ENCODE results near the gene RAD51B.

RAD51B gene

GRCh38 chr14:68552602-68553001 lies 733.0 kb downstream of the RAD51B start:
- Histone ChIP-seq H3K9ac (ENCODE audit: low read depth, low read length) (no peak overlapping the region), H3K4me3 (ENCODE audit: low read length) (no peak overlapping the region), H3K4me1 (ENCODE audit: insufficient read depth, low read length) (peaks cover 40% of the 10 kb centered on the region), H3K27ac (ENCODE audit: low read depth, low read length) (no peak overlapping the region), H3K36me3 (ENCODE audit: insufficient read depth, low read length) (no peaks in the 10 kb centered on the region), H3K27me3 (ENCODE audit: insufficient read depth, low read length) (no peaks in the 10 kb centered on the region), H3K9me3 (ENCODE audit: insufficient read depth, low read depth, low read length) (no peaks in the 10 kb centered on the region)
- 82% methylated on average over 2 of the region's 2 CpGs for WGBS

- Histone ChIP-seq H3K27ac (ENCODE audit: low read depth, low read length) (no peak overlapping the region), H3K36me3 (ENCODE audit: insufficient read depth, low read length) (no peaks in the 10 kb centered on the region), H3K9ac (ENCODE audit: low read depth, low read length) (no peak overlapping the region), H3K9me3 (ENCODE audit: insufficient read depth, low read depth, low read length) (no peaks in the 10 kb centered on the region), H3K4me1 (ENCODE audit: insufficient read depth, low read length) (peaks cover 32% of the 10 kb centered on the region), H3K27me3 (ENCODE audit: insufficient read depth, low read length) (no peaks in the 10 kb centered on the region), H3K4me3 (ENCODE audit: low read length) (no peak overlapping the region)
- 90% methylated on average over 3 of the region's 3 CpGs for WGBS
Observed at GRCh38 chr14:68553311-68553710, 733.7 kb downstream of the RAD51B start.

- Histone ChIP-seq H3K36me3 (ENCODE audit: insufficient read depth, low read length) (no peaks in the 10 kb centered on the region), H3K9ac (ENCODE audit: low read depth, low read length) (no peak overlapping the region), H3K4me1 (ENCODE audit: insufficient read depth, low read length) (peaks cover 24% of the 10 kb centered on the region), H3K4me3 (ENCODE audit: low read length) (no peak overlapping the region), H3K27me3 (ENCODE audit: insufficient read depth, low read length) (no peaks in the 10 kb centered on the region), H3K9me3 (ENCODE audit: insufficient read depth, low read depth, low read length) (no peaks in the 10 kb centered on the region), H3K27ac (ENCODE audit: low read depth, low read length) (no peak overlapping the region)
- 75% methylated on average over 4 of the region's 4 CpGs for WGBS
Observed at GRCh38 chr14:68554231-68554630, 734.7 kb downstream of the RAD51B start.

- H3K9me3 ChIP-seq (ENCODE audit: insufficient read depth, low read depth, low read length), result no peaks in the 10 kb centered on the region
- no peak overlapping the region for H3K9ac ChIP-seq (ENCODE audit: low read depth, low read length)
- H3K27me3 ChIP-seq (ENCODE audit: insufficient read depth, low read length), result no peaks in the 10 kb centered on the region
- 96% methylated on average over 4 of the region's 4 CpGs for WGBS
- no peak overlapping the region for H3K27ac ChIP-seq (ENCODE audit: low read depth, low read length)
- peaks cover 9% of the 10 kb centered on the region for H3K4me1 ChIP-seq (ENCODE audit: insufficient read depth, low read length)
- no peaks in the 10 kb centered on the region for H3K36me3 ChIP-seq (ENCODE audit: insufficient read depth, low read length)
- H3K4me3 ChIP-seq (ENCODE audit: low read length), result no peak overlapping the region
Observed at GRCh38 chr14:68556253-68556652, 736.7 kb downstream of the RAD51B start.

- 70% methylated on average over 2 of the region's 2 CpGs for WGBS
- Histone ChIP-seq H3K4me3 (ENCODE audit: low read length) (no peak overlapping the region), H3K9ac (ENCODE audit: low read depth, low read length) (no peak overlapping the region), H3K36me3 (ENCODE audit: insufficient read depth, low read length) (no peaks in the 10 kb centered on the region), H3K27me3 (ENCODE audit: insufficient read depth, low read length) (no peaks in the 10 kb centered on the region), H3K9me3 (ENCODE audit: insufficient read depth, low read depth, low read length) (no peaks in the 10 kb centered on the region), H3K27ac (ENCODE audit: low read depth, low read length) (no peak overlapping the region), H3K4me1 (ENCODE audit: insufficient read depth, low read length) (peaks cover 9% of the 10 kb centered on the region)
Observed at GRCh38 chr14:68557648-68558047, 738.1 kb downstream of the RAD51B start.

GRCh38 chr14:68558096-68558495 lies 738.5 kb downstream of the RAD51B start:
- H3K9ac ChIP-seq (ENCODE audit: low read depth, low read length), result no peak overlapping the region
- 95% methylated on average over 11 of the region's 11 CpGs for WGBS

GRCh38 chr14:68559949-68560348 lies 740.4 kb downstream of the RAD51B start:
- Histone ChIP-seq H3K36me3 (ENCODE audit: insufficient read depth, low read length) (no peaks in the 10 kb centered on the region), H3K9me3 (ENCODE audit: insufficient read depth, low read depth, low read length) (no peaks in the 10 kb centered on the region), H3K9ac (ENCODE audit: low read depth, low read length) (no peak overlapping the region), H3K4me3 (ENCODE audit: low read length) (no peak overlapping the region), H3K4me1 (ENCODE audit: insufficient read depth, low read length) (peaks cover 17% of the 10 kb centered on the region), H3K27ac (ENCODE audit: low read depth, low read length) (no peak overlapping the region), H3K27me3 (ENCODE audit: insufficient read depth, low read length) (no peaks in the 10 kb centered on the region)
- whole genome bisulfite sequencing, result 92% methylated on average over 4 of the region's 5 CpGs

More at GRCh38 chr14:68558096-68558495, 738.5 kb downstream of the RAD51B start:
- Histone ChIP-seq H3K9me3 (ENCODE audit: insufficient read depth, low read depth, low read length) (no peaks in the 10 kb centered on the region), H3K27me3 (ENCODE audit: insufficient read depth, low read length) (no peaks in the 10 kb centered on the region), H3K4me3 (ENCODE audit: low read length) (no peak overlapping the region), H3K36me3 (ENCODE audit: insufficient read depth, low read length) (no peaks in the 10 kb centered on the region), H3K27ac (ENCODE audit: low read depth, low read length) (no peak overlapping the region), H3K4me1 (ENCODE audit: insufficient read depth, low read length) (peaks cover 9% of the 10 kb centered on the region)

- H3K27me3 ChIP-seq (ENCODE audit: insufficient read depth, low read length), result no peaks in the 10 kb centered on the region
- H3K4me3 ChIP-seq (ENCODE audit: low read length), result no peak overlapping the region
- no peak overlapping the region for H3K27ac ChIP-seq (ENCODE audit: low read depth, low read length)
- no peak overlapping the region for H3K9ac ChIP-seq (ENCODE audit: low read depth, low read length)
- no peaks in the 10 kb centered on the region for H3K9me3 ChIP-seq (ENCODE audit: insufficient read depth, low read depth, low read length)
- WGBS, result 81% methylated on average over 10 of the region's 10 CpGs
- peaks cover 20% of the 10 kb centered on the region for H3K4me1 ChIP-seq (ENCODE audit: insufficient read depth, low read length)
- H3K36me3 ChIP-seq (ENCODE audit: insufficient read depth, low read length), result no peaks in the 10 kb centered on the region
Observed at GRCh38 chr14:68561531-68562007, 742.0 kb downstream of the RAD51B start.

GRCh38 chr14:68562911-68563250 lies 743.3 kb downstream of the RAD51B start:
- Histone ChIP-seq H3K9me3 (ENCODE audit: insufficient read depth, low read depth, low read length) (no peaks in the 10 kb centered on the region), H3K4me1 (ENCODE audit: insufficient read depth, low read length) (peaks cover 20% of the 10 kb centered on the region), H3K27me3 (ENCODE audit: insufficient read depth, low read length) (no peaks in the 10 kb centered on the region), H3K36me3 (ENCODE audit: insufficient read depth, low read length) (no peaks in the 10 kb centered on the region), H3K4me3 (ENCODE audit: low read length) (no peak overlapping the region), H3K9ac (ENCODE audit: low read depth, low read length) (no peak overlapping the region), H3K27ac (ENCODE audit: low read depth, low read length) (no peak overlapping the region)
- 97% methylated on average over 9 of the region's 9 CpGs for whole genome bisulfite sequencing

- H3K4me1 ChIP-seq (ENCODE audit: insufficient read depth, low read length), result peaks cover 20% of the 10 kb centered on the region
- no peaks in the 10 kb centered on the region for H3K9me3 ChIP-seq (ENCODE audit: insufficient read depth, low read depth, low read length)
- no peaks in the 10 kb centered on the region for H3K27me3 ChIP-seq (ENCODE audit: insufficient read depth, low read length)
- H3K9ac ChIP-seq (ENCODE audit: low read depth, low read length), result no peak overlapping the region
- H3K36me3 ChIP-seq (ENCODE audit: insufficient read depth, low read length), result no peaks in the 10 kb centered on the region
- H3K4me3 ChIP-seq (ENCODE audit: low read length), result no peak overlapping the region
- no peak overlapping the region for H3K27ac ChIP-seq (ENCODE audit: low read depth, low read length)
- 85% methylated on average over 20 of the region's 21 CpGs for WGBS
Observed at GRCh38 chr14:68563251-68564131, 743.9 kb downstream of the RAD51B start.

GRCh38 chr14:68564191-68564825 lies 744.7 kb downstream of the RAD51B start:
- 78% methylated on average over 18 of the region's 18 CpGs for WGBS
- Histone ChIP-seq H3K4me1 (ENCODE audit: insufficient read depth, low read length) (peaks cover 24% of the 10 kb centered on the region), H3K27me3 (ENCODE audit: insufficient read depth, low read length) (no peaks in the 10 kb centered on the region), H3K27ac (ENCODE audit: low read depth, low read length) (no peak overlapping the region), H3K4me3 (ENCODE audit: low read length) (no peak overlapping the region), H3K9ac (ENCODE audit: low read depth, low read length) (no peak overlapping the region), H3K9me3 (ENCODE audit: insufficient read depth, low read depth, low read length) (no peaks in the 10 kb centered on the region), H3K36me3 (ENCODE audit: insufficient read depth, low read length) (no peaks in the 10 kb centered on the region)

All from HUES64 (cell line).